ENCODE data around the gene ADK.
"Not testable (repeated sequence)": the region's sequence is repeated elsewhere in the genome, so short reads cannot be mapped to it uniquely, and the experiment has no call there.

The ADK gene

GRCh38 chr10:74199315-74199714, 48.3 kb downstream of the ADK start:
- peaks cover 7% of the 10 kb centered on the region; the same call in 1 of the 2 replicates for H4K20me1 ChIP-seq
- no peak overlapping the region for H3K9ac ChIP-seq
- no peaks in the 10 kb centered on the region for H3K4me1 ChIP-seq
- no peak overlapping the region for H3K27ac ChIP-seq
- TF ChIP-seq Cebpa-rat (IDR thresholded peaks at IDR 0.05) = no peak
- H3K9me3 ChIP-seq = no peaks in the 10 kb centered on the region
- no peak overlapping the region for H3K4me3 ChIP-seq
- no peaks in the 10 kb centered on the region for H3K27me3 ChIP-seq
- H3K36me3 ChIP-seq = peaks cover 9% of the 10 kb centered on the region
- no peak overlapping the region for H3K4me2 ChIP-seq

- H3K27me3 ChIP-seq = no peaks in the 10 kb centered on the region
- H3K4me3 ChIP-seq = no peak overlapping the region
- H3K36me3 ChIP-seq = peaks cover 18% of the 10 kb centered on the region
- no peaks in the 10 kb centered on the region for H3K4me1 ChIP-seq
- no peak overlapping the region for H3K27ac ChIP-seq
- no peaks in the 10 kb centered on the region for H3K9me3 ChIP-seq
- no peak overlapping the region for H3K4me2 ChIP-seq
- no peak overlapping the region for H3K9ac ChIP-seq
- peaks cover 8% of the 10 kb centered on the region for H4K20me1 ChIP-seq
- TF ChIP-seq Cebpa-rat (IDR thresholded peaks at IDR 0.05) = no peak
Measured at GRCh38 chr10:74202356-74202755, 51.3 kb downstream of the ADK start.

DNA sequence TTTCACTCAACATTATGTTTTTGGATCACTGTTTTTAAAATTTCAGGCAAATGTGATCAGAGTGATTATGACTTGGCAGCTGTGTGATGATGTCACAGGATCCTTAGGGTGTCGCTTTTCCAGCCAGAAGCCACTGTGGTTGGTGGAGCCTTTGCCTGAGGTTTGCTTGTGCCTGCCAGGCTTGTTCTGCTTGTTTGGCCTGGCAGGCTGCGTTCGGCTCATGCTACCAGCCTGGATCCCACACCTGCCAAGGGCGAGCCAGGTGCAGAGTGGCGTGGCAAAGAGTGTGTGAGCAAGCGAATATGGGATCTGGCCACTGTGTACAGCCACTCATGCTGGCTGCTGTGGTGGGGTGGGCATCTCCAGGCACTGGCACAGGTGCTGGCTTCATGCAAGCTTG, 55.7 kb downstream of the ADK start:
- Histone ChIP-seq H4K20me1 (peaks cover 13% of the 10 kb centered on the region), H3K4me2 (no peak overlapping the region), H3K36me3 (peaks cover 24% of the 10 kb centered on the region), H3K4me1 (peaks cover 9% of the 10 kb centered on the region), H3K4me3 (no peak overlapping the region), H3K27ac (no peak overlapping the region), H3K27me3 (no peaks in the 10 kb centered on the region), H3K9me3 (no peaks in the 10 kb centered on the region), H3K9ac (no peak overlapping the region)
- no peak for TF ChIP-seq Cebpa-rat (IDR thresholded peaks at IDR 0.05)

GRCh38 chr10:74207691-74208480, 56.9 kb downstream of the ADK start:
- Histone ChIP-seq H3K4me1 (peaks cover 9% of the 10 kb centered on the region), H3K9ac (no peak overlapping the region), H3K4me3 (no peak overlapping the region), H4K20me1 (peaks cover 18% of the 10 kb centered on the region), H3K9me3 (no peaks in the 10 kb centered on the region), H3K36me3 (peaks cover 24% of the 10 kb centered on the region), H3K27ac (no peak overlapping the region), H3K27me3 (no peaks in the 10 kb centered on the region), H3K4me2 (peak overlapping the region; percentile 16; the same call in 1 of the 2 replicates)
- TF ChIP-seq Cebpa-rat (IDR thresholded peaks at IDR 0.05) = no peak

DNA sequence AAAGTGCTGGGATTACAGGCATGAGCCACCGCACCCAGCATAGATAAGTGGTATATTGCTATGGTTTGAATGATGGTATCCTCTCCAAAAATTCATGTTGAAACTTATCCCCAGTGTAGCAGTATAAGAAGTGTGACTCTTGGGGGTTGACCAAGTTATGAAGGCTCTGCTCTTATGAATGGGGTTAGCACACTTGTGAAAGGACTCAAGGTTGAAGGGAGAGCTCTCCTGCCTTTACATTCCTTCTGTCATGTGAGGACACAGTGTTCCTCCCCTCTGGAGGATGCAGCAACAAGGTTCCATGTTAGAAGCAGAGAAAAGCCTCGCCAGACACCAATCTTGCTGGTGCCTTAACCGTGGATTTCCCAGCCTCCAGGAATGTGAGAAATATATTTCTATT, 58.0 kb downstream of the ADK start:
- H3K36me3 ChIP-seq = peaks cover 19% of the 10 kb centered on the region
- no peak overlapping the region for H3K4me3 ChIP-seq
- H3K4me2 ChIP-seq = no peak overlapping the region
- no peak overlapping the region for H3K27ac ChIP-seq
- H4K20me1 ChIP-seq = peaks cover 23% of the 10 kb centered on the region
- H3K9ac ChIP-seq = no peak overlapping the region
- H3K4me1 ChIP-seq = peaks cover 9% of the 10 kb centered on the region
- no peaks in the 10 kb centered on the region for H3K9me3 ChIP-seq
- no peak for TF ChIP-seq Cebpa-rat (IDR thresholded peaks at IDR 0.05)
- no peaks in the 10 kb centered on the region for H3K27me3 ChIP-seq

- peaks cover 11% of the 10 kb centered on the region; the same call in 1 of the 2 replicates for H3K36me3 ChIP-seq
- H3K4me1 ChIP-seq = peaks cover 5% of the 10 kb centered on the region
- H3K9me3 ChIP-seq = peaks cover 12% of the 10 kb centered on the region
- peaks cover 12% of the 10 kb centered on the region; the same call in 1 of the 2 replicates for H4K20me1 ChIP-seq
- H3K4me2 ChIP-seq = no peak overlapping the region
- no peak overlapping the region for H3K27ac ChIP-seq
- no peak overlapping the region for H3K4me3 ChIP-seq
- no peak for TF ChIP-seq Cebpa-rat (IDR thresholded peaks at IDR 0.05)
- H3K27me3 ChIP-seq = no peaks in the 10 kb centered on the region
- no peak overlapping the region for H3K9ac ChIP-seq
Measured at GRCh38 chr10:74213019-74213418, 62.0 kb downstream of the ADK start.

DNA sequence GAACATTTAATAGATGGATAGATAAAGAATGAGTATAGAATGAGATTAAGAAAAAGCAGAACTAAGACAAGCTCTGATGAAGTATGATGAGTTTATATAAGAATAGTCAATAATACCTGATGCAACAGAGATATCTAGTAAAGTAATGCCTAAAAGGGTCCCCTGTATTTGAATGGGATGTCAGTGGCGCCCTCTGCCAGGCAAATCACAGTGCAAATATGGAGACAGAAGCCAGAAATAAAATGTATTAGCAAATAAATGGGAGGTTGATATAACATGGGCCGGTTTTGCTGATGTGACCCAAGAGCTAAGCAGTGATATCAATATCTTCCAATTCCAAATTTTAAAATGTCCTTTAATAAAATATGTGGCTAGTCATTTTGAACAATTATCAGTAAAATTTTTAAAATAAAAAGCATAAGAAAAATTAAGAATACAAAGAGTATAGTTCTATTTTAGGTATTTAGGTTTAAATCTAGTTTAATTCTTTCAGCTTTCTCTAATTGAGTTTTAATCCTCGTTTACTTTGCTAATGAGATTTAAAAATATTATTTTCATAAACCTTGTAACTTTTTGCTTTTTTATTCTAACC, 62.6 kb downstream of the ADK start:
- Histone ChIP-seq H3K4me2 (no peak overlapping the region), H3K27me3 (no peaks in the 10 kb centered on the region), H3K9ac (no peak overlapping the region), H3K4me3 (no peak overlapping the region), H3K27ac (no peak overlapping the region), H4K20me1 (peaks cover 9% of the 10 kb centered on the region; the same call in 1 of the 2 replicates), H3K36me3 (peaks cover 9% of the 10 kb centered on the region; the same call in 1 of the 2 replicates), H3K9me3 (peaks cover 12% of the 10 kb centered on the region), H3K4me1 (no peaks in the 10 kb centered on the region)
- no peak for TF ChIP-seq Cebpa-rat (IDR thresholded peaks at IDR 0.05)

DNA sequence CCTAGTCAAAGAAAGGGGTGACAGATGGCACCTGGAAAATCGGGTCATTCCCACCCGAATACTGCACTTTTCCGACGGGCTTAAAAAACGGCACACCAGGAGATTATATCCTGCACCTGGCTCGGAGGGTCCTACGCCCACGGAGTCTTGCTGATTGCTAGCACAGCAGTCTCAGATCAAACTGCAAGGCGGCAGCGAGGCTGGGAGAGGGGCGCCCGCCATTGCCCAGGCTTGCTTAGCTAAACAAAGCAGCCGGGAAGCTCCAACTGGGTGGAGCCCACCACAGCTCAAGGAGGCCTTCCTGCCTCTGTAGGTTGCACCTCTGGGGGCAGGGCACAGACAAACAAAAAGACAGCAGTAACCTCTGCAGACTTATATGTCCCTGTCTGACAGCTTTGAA, 66.1 kb downstream of the ADK start:
- not testable (repeated sequence) for H4K20me1 ChIP-seq, H3K4me2 ChIP-seq, H3K9ac ChIP-seq, H3K27me3 ChIP-seq, H3K4me3 ChIP-seq, H3K27ac ChIP-seq, H3K4me1 ChIP-seq, H3K36me3 ChIP-seq
- peaks cover 12% of the 10 kb centered on the region for H3K9me3 ChIP-seq

- H3K27me3 ChIP-seq, H3K27ac ChIP-seq, H3K4me3 ChIP-seq, H3K9ac ChIP-seq, H3K9me3 ChIP-seq, H3K4me2 ChIP-seq, H4K20me1 ChIP-seq, H3K4me1 ChIP-seq, H3K36me3 ChIP-seq: not testable (repeated sequence)
Measured at GRCh38 chr10:74222467-74222866, 71.4 kb downstream of the ADK start.

GRCh38 chr10:74223755-74224529, 72.9 kb downstream of the ADK start:
- H3K4me2 ChIP-seq = no peak overlapping the region
- H3K4me1 ChIP-seq = peaks cover 16% of the 10 kb centered on the region
- no peaks in the 10 kb centered on the region for H3K27me3 ChIP-seq
- 0 out of 2 replicates have a peak, but pooled peaks cover 4% of the 10 kb centered on the region for H3K36me3 ChIP-seq
- no peak for TF ChIP-seq Cebpa-rat (IDR thresholded peaks at IDR 0.05)
- no peaks in the 10 kb centered on the region for H4K20me1 ChIP-seq
- H3K27ac ChIP-seq = no peak overlapping the region
- H3K9ac ChIP-seq = no peak overlapping the region
- H3K4me3 ChIP-seq = no peak overlapping the region
- H3K9me3 ChIP-seq = no peaks in the 10 kb centered on the region
